BLaER1 (cell line): ENCODE data around the gene NCAPH2.

ENCODE experiments used
- H3K27ac ChIP-seq: shearing (Covaris generic); formaldehyde crosslinking; 2 replicates; pipeline ENCODE4 v1.8.1; 2022
- H3K27me3 ChIP-seq: shearing (Covaris generic); formaldehyde crosslinking; 2 replicates; pipeline ENCODE4 v1.8.1; 2022
- H3K36me3 ChIP-seq: shearing (Covaris generic); formaldehyde crosslinking; 2 replicates; pipeline ENCODE4 v1.8.1; 2022
- H3K4me1 ChIP-seq: shearing (Covaris generic); formaldehyde crosslinking; 2 replicates; pipeline ENCODE4 v1.8.1; 2022
- H3K4me2 ChIP-seq: shearing (Covaris generic); formaldehyde crosslinking; 2 replicates; pipeline ENCODE4 v1.8.1; 2022
- H3K4me3 ChIP-seq: shearing (Covaris generic); formaldehyde crosslinking; 2 replicates; pipeline ENCODE4 v1.8.1; 2022
- H3K9ac ChIP-seq: shearing (Covaris generic); formaldehyde crosslinking; 2 replicates; pipeline ENCODE4 v1.8.1; 2022
- H3K9me3 ChIP-seq: shearing (Covaris generic); formaldehyde crosslinking; 2 replicates; pipeline ENCODE4 v1.8.1; 2022
- H4K20me1 ChIP-seq: shearing (Covaris generic); formaldehyde crosslinking; 2 replicates; pipeline ENCODE4 v1.8.1; 2022
- Cebpa-rat ChIP-seq: shearing (Covaris generic); IDR thresholded peaks from 2 replicates; pipeline ENCODE4 v1.8.1; 2022

Gene NCAPH2

DNA sequence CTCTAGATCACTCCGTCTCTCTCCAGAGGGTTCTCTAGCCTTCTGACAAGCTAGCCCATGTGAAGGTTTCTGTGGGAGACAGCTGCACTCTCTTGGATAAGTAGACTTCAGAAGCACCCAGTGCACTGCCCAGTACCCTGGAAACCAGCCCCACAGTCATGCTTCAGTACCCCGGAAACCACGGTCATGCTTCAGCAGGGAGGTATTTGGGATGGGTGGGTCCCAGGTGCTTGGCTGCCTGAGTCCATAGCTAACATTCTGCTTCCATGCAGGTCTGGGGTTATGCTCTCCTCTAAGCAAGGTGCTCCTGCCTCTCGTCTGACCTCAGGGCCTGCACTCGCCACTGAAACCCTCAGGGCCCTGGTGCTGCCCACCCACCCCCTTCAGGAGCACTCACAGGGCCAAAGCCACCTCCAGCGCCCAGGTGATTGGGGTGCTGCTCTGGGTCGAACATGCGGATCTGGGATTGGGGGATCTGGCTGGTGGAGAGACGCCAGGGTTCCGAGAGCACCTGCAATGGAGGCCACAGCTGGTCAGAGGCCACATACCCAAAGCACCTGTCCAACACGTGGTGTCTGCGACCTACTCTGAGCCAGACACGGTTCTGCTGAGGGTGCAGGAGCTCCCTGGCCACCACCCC is 62.0 kb downstream of the NCAPH2 start:
- Histone ChIP-seq H4K20me1 (peaks cover 57% of the 10 kb centered on the region), H3K4me1 (peaks cover 47% of the 10 kb centered on the region), H3K9me3 (peaks cover 5% of the 10 kb centered on the region; the same call in 1 of the 2 replicates), H3K36me3 (peaks cover 71% of the 10 kb centered on the region), H3K27me3 (no peaks in the 10 kb centered on the region), H3K4me3 (no peak overlapping the region), H3K4me2 (peak overlapping the region; percentile 83), H3K9ac (0 out of 2 replicates have a peak overlapping the region, but pooled peaks have one; percentile 15), H3K27ac (peak overlapping the region; percentile 45; the same call in 1 of the 2 replicates)
- TF ChIP-seq Cebpa-rat, result no peak

- Histone ChIP-seq H3K27me3 (no peaks in the 10 kb centered on the region), H4K20me1 (peaks cover 59% of the 10 kb centered on the region), H3K36me3 (peaks cover 79% of the 10 kb centered on the region), H3K27ac (no peak overlapping the region), H3K4me2 (peak overlapping the region; percentile 83), H3K4me3 (no peak overlapping the region), H3K4me1 (peaks cover 47% of the 10 kb centered on the region), H3K9ac (0 out of 2 replicates have a peak overlapping the region, but pooled peaks have one; percentile 15), H3K9me3 (peaks cover 5% of the 10 kb centered on the region; the same call in 1 of the 2 replicates)
- no peak for TF ChIP-seq Cebpa-rat
These were observed 62.8 kb downstream of the NCAPH2 start for GRCh38 chr22:50570861-50571260.

DNA sequence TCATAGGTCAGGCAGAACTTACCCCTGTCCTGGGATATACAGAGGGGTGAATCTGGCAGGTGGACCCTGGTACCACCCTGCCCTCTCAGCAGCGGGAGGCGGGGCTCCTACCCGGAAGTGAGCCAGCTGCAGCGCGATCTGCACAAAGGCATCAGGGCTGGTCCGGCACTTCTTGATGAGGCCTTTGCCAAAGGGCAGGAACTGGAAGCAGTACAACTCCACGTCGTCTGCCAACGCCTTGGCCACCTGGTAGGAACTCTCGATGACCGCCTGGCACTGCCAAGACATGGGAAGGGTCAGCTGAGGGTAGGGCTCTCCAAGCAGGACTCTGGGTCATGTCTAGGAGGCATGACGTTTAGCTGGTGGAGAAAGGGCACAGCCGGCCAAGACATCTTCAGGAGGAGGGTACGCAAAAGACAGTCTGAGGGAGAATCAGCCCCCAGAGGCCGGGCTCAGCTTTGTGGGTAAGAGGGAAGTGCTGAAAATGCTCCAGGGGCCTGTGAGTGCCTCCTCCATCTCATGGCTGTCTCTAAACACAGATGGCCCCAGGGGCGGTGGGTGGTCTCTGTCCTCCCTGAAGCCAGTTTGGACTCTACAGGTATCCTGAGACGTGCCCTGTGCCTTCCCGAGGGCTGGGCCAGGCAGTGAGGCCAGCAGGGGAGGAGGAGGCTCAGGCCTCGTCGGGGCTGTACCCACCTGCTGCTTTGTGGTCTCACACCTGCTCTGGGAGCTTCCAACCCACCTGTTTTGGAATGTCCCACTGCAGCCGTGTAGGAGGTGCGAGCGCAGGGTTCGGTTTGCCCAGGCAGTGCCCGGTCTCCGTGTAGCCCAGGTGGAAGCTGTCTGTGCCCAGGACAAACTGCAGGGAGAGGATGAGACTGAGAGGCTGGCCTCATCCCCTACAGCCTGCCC is 63.5 kb downstream of the NCAPH2 start:
- TF ChIP-seq Cebpa-rat, result no peak
- H3K36me3 ChIP-seq, result peaks cover 85% of the 10 kb centered on the region

DNA sequence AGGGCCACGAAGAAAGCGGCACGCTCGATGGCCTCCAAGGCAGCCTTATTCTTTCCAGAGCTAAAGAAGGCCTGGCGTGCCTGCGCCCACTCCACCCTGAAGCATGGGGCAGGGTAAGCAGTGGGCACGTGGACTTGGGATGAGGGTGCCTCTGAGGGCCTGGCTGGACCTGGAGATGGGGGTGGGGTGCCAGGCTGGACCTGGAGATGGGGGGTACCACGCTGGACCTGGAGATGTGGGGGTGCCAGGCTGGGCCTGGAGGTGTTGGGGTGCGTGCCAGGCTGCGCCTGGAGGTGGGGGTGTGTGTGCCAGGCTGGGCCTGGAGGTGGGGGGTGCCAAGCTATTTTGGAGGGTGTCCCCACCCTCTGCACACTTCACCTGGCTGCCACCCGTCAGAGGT is 64.9 kb downstream of the NCAPH2 start:
- H3K9me3 ChIP-seq, result peaks cover 5% of the 10 kb centered on the region; the same call in 1 of the 2 replicates
- no peaks in the 10 kb centered on the region for H3K27me3 ChIP-seq
- no peak overlapping the region for H3K9ac ChIP-seq
- no peak overlapping the region for H3K4me3 ChIP-seq
- no peak for TF ChIP-seq Cebpa-rat
- H3K36me3 ChIP-seq, result peaks cover 87% of the 10 kb centered on the region
- H3K27ac ChIP-seq, result no peak overlapping the region
- peaks cover 47% of the 10 kb centered on the region for H3K4me1 ChIP-seq
- peaks cover 66% of the 10 kb centered on the region for H4K20me1 ChIP-seq
- H3K4me2 ChIP-seq, result no peak overlapping the region

More for the DNA sequence above, 63.5 kb downstream of the NCAPH2 start:
- Histone ChIP-seq H3K4me3 (no peak overlapping the region), H3K4me2 (peak overlapping the region; percentile 83), H3K27ac (no peak overlapping the region), H3K4me1 (peaks cover 47% of the 10 kb centered on the region), H3K9ac (no peak overlapping the region), H3K9me3 (peaks cover 5% of the 10 kb centered on the region; the same call in 1 of the 2 replicates), H3K27me3 (no peaks in the 10 kb centered on the region), H4K20me1 (peaks cover 66% of the 10 kb centered on the region)

GRCh38 chr22:50573491-50574382 is 65.7 kb downstream of the NCAPH2 start:
- H3K27me3 ChIP-seq, result no peaks in the 10 kb centered on the region
- no peak overlapping the region for H3K9ac ChIP-seq
- peaks cover 85% of the 10 kb centered on the region for H3K36me3 ChIP-seq
- H3K4me1 ChIP-seq, result peaks cover 40% of the 10 kb centered on the region
- H3K4me2 ChIP-seq, result no peak overlapping the region
- H3K27ac ChIP-seq, result no peak overlapping the region
- H3K9me3 ChIP-seq, result peaks cover 5% of the 10 kb centered on the region; the same call in 1 of the 2 replicates
- H3K4me3 ChIP-seq, result no peak overlapping the region
- peaks cover 61% of the 10 kb centered on the region for H4K20me1 ChIP-seq
- TF ChIP-seq Cebpa-rat, result no peak

GRCh38 chr22:50574383-50574755 is 66.3 kb downstream of the NCAPH2 start:
- Histone ChIP-seq H3K9me3 (peaks cover under 1% of the 10 kb centered on the region; the same call in 1 of the 2 replicates), H3K9ac (no peak overlapping the region), H3K4me2 (no peak overlapping the region), H3K27me3 (no peaks in the 10 kb centered on the region), H4K20me1 (peaks cover 54% of the 10 kb centered on the region), H3K4me1 (peaks cover 33% of the 10 kb centered on the region), H3K4me3 (no peak overlapping the region), H3K36me3 (peaks cover 85% of the 10 kb centered on the region), H3K27ac (no peak overlapping the region)
- TF ChIP-seq Cebpa-rat, result no peak
